Hepatocyte (in vitro differentiated cells): ENCODE measurements around the gene ADSL.

ENCODE experiments used
- EZH2 ChIP-seq: fragments of 200-600 bp; sonication (generic); IDR thresholded peaks from 2 replicates; pipeline ENCODE4 v1.6.1; 2016; ENCODE audit warnings: antibody characterized with exemption, mild to moderate bottlenecking, borderline replicate concordance
- EZH2phosphoT487 ChIP-seq: fragments of 200-600 bp; sonication (generic); IDR thresholded peaks from one replicate; pipeline ENCODE4 v1.6.1; 2018; ENCODE audit warnings: antibody characterized with exemption, mild to moderate bottlenecking, low read depth, moderate library complexity; ENCODE audit not compliant: unreplicated experiment, severe bottlenecking
- TF ChIP-seq, protein P1 (sequence below): fragments of 200-600 bp; sonication (generic); IDR thresholded peaks from 2 replicates; pipeline ENCODE4 v1.5.1; 2016; ENCODE audit warnings: antibody characterized with exemption, mild to moderate bottlenecking; ENCODE audit not compliant: poor library complexity

GRCh38 chr22:40309631-40310030 lies 36.7 kb upstream of the ADSL start:
- TF ChIP-seq, protein P1, sequence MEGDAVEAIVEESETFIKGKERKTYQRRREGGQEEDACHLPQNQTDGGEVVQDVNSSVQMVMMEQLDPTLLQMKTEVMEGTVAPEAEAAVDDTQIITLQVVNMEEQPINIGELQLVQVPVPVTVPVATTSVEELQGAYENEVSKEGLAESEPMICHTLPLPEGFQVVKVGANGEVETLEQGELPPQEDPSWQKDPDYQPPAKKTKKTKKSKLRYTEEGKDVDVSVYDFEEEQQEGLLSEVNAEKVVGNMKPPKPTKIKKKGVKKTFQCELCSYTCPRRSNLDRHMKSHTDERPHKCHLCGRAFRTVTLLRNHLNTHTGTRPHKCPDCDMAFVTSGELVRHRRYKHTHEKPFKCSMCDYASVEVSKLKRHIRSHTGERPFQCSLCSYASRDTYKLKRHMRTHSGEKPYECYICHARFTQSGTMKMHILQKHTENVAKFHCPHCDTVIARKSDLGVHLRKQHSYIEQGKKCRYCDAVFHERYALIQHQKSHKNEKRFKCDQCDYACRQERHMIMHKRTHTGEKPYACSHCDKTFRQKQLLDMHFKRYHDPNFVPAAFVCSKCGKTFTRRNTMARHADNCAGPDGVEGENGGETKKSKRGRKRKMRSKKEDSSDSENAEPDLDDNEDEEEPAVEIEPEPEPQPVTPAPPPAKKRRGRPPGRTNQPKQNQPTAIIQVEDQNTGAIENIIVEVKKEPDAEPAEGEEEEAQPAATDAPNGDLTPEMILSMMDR = no peak
- TF ChIP-seq EZH2 = no peak
- TF ChIP-seq EZH2phosphoT487 = no peak
